Panc1 (cell line): ENCODE measurements around the gene CELA2B. TPM values are rescaled to one million over a fixed set of nuclear protein-coding genes. Genes with fewer than 3 reads are reported as not detected.

Source experiments
- ATAC-seq: fragments of 200-7000 bp; cut with Tn5 transposase; 2 replicates; pipeline ENCODE4 v1.9.1; 2020; ENCODE audit warnings: mild to moderate bottlenecking, moderate library complexity
- BruUV-seq: library from RNA; stranded (reverse); fragments of 400-500 nt; replicated peaks from 2 replicates; lab custom pipeline; 2021; lab: Mats Ljungman, UMichigan
- CTCF ChIA-PET: fragments of 300-600 bp; sonication (Branson Sonifier 250); formaldehyde crosslinking; loops from one replicate; lab custom pipeline; 2022; ENCODE audit warnings: antibody characterized with exemption; lab: Charles Lee
- POLR2A ChIA-PET: fragments of 300-600 bp; sonication (Branson Sonifier 250); formaldehyde crosslinking; loops from one replicate; lab custom pipeline; 2022; ENCODE audit warnings: antibody characterized with exemption; lab: Charles Lee
- DNase-seq: peaks from one replicate; pipeline ENCODE4 v3.0.0-alpha.2; 2010; ENCODE audit warnings: low read depth, low spot score
- H3K27ac ChIP-seq: 2 replicates; pipeline ENCODE4 v1.5.1; 2011; ENCODE audit warnings: mild to moderate bottlenecking, low read length, inconsistent platforms
- H3K27me3 ChIP-seq: fragments of 200-500 bp; sonication (Bioruptor generic); 2 replicates; pipeline ENCODE4 v1.6.0; 2014; ENCODE audit warnings: low read length, inconsistent platforms; ENCODE audit not compliant: control insufficient read depth, insufficient read depth
- H3K36me3 ChIP-seq: fragments of 200-500 bp; sonication (Bioruptor generic); 2 replicates; pipeline ENCODE4 v1.5.1; 2014; ENCODE audit warnings: inconsistent platforms, mild to moderate bottlenecking, low read length, moderate library complexity; ENCODE audit not compliant: control insufficient read depth, insufficient read depth
- H3K4me1 ChIP-seq: 2 replicates; pipeline ENCODE4 v1.5.1; 2011; ENCODE audit warnings: inconsistent platforms, mild to moderate bottlenecking, low read length, moderate library complexity; ENCODE audit not compliant: control insufficient read depth, insufficient read depth
- H3K4me3 ChIP-seq, 2 experiments: 2 replicates each; pipeline ENCODE4 v1.5.1; 2011 to 2012; ENCODE audit warnings: low read depth in 2 of 2, low read length in 2 of 2, mild to moderate bottlenecking in 2 of 2, inconsistent platforms in 1 of 2, moderate library complexity in 1 of 2
- H3K9me3 ChIP-seq: fragments of 200-500 bp; sonication (Bioruptor generic); 2 replicates; pipeline ENCODE4 v1.5.1; 2014; ENCODE audit warnings: low read depth, mild to moderate bottlenecking, inconsistent platforms, low read length, moderate library complexity; ENCODE audit not compliant: control insufficient read depth, insufficient read depth
- CTCF ChIP-seq: fragments of 450-650 bp; IDR thresholded peaks from 2 replicates; pipeline ENCODE4 v1.5.1; 2017; ENCODE audit warnings: mild to moderate bottlenecking
- REST ChIP-seq, 2 experiments: IDR thresholded peaks; 2 replicates each; pipeline ENCODE4 v1.6.1; 2011 to 2012; ENCODE audit warnings: low read depth in 2 of 2, control low read depth in 1 of 2, low read length in 1 of 2, mild to moderate bottlenecking in 1 of 2, moderate library complexity in 1 of 2; ENCODE audit not compliant: insufficient read depth in 1 of 2
- in situ Hi-C: cut with HindIII; loops from 2 replicates; pipeline ENCODE4 v1.10.0; 2016; ENCODE audit warnings: low sequenced_read_pairs, low pct_unique_long_range_greater_than_20kb
- intact Hi-C: fragments of 100-400 bp; cut with micrococcal nuclease; formaldehyde crosslinking; loops from one replicate; pipeline ENCODE4 v1.10.0; 2022; ENCODE audit not compliant: unreplicated experiment
- total RNA-seq: library from RNA; stranded (reverse); gene quantifications from one replicate; pipeline ENCODE4 v1.2.1, GENCODE V29; 2021; ENCODE audit not compliant: unreplicated experiment

Gene CELA2B
- total RNA-seq, 1 experiment from 2014 or later, result not detected

- POLR2A ChIA-PET, result no interaction called here
- in situ Hi-C loops, result no loop called here
Observed at GRCh38 chr1:15431571-15431948, 44.3 kb upstream of the CELA2B start.

GRCh38 chr1:15432324-15432723 is 43.6 kb upstream of the CELA2B start:
- BruUV-seq, result no TSS peak
- peak; percentile 15 for ATAC-seq
- intact Hi-C loops, result loop anchor here (10.0 kb wide), 1 partner anchor 72 kb away; no protein-coding TSS in a partner anchor
- POLR2A ChIA-PET, result interaction anchor here (0.6 kb wide), 1 partner anchor 33 kb away, joined by 3 read pairs; no protein-coding TSS in a partner anchor
- TF ChIP-seq REST (IDR thresholded peaks at IDR 0.05; ENCODE audit: insufficient read depth in 1 of 2, low read depth in 2 of 2, low read length in 1 of 2) (no peak), CTCF (no peak)
- in situ Hi-C loops, result no loop called here
- H3K9me3 ChIP-seq, result no peaks in the 10 kb centered on the region
- H3K27ac ChIP-seq, result no peak overlapping the region; the same call in 1 of the 2 replicates
- no peaks in the 10 kb centered on the region for H3K27me3 ChIP-seq
- peaks cover 11% of the 10 kb centered on the region; the same call in 1 of the 2 replicates for H3K4me1 ChIP-seq
- no peaks in the 10 kb centered on the region; the same call in 1 of the 2 replicates for H3K36me3 ChIP-seq
- no peak for DNase-seq
- CTCF ChIA-PET, result interaction anchor here (0.6 to 1.3 kb wide), 2 partner anchors 108 to 381 kb away, joined by 3 to 8 read pairs; no protein-coding TSS in a partner anchor
- no peak overlapping the region for H3K4me3 ChIP-seq

More at GRCh38 chr1:15431571-15431948, 44.3 kb upstream of the CELA2B start:
- no peak overlapping the region for H3K27ac ChIP-seq
- intact Hi-C loops, result loop anchor here (1.0 to 10.0 kb wide), 2 partner anchors 73 to 108 kb away; no protein-coding TSS in a partner anchor
- no peak for ATAC-seq
- peaks cover 16% of the 10 kb centered on the region; the same call in 1 of the 2 replicates for H3K4me1 ChIP-seq
- no peak for TF ChIP-seq CTCF
- TF ChIP-seq REST (IDR thresholded peaks at IDR 0.05; ENCODE audit: insufficient read depth in 1 of 2, low read depth in 2 of 2, low read length in 1 of 2), result 0 out of 4 replicates have a peak, but pooled peaks of 1 of the 2 experiments have one; percentile 4
- BruUV-seq, result no TSS peak
- H3K27me3 ChIP-seq, result no peaks in the 10 kb centered on the region
- no peaks in the 10 kb centered on the region for H3K9me3 ChIP-seq
- no peaks in the 10 kb centered on the region; the same call in 1 of the 2 replicates for H3K36me3 ChIP-seq
- CTCF ChIA-PET, result interaction anchor here (0.5 to 1.3 kb wide), 3 partner anchors 78 to 150 kb away, joined by 7 to 12 read pairs (median 8); no protein-coding TSS in a partner anchor
- DNase-seq, result no peak
- no peak overlapping the region for H3K4me3 ChIP-seq
